Measurements from ENCODE around the gene GULP1.

DNA sequence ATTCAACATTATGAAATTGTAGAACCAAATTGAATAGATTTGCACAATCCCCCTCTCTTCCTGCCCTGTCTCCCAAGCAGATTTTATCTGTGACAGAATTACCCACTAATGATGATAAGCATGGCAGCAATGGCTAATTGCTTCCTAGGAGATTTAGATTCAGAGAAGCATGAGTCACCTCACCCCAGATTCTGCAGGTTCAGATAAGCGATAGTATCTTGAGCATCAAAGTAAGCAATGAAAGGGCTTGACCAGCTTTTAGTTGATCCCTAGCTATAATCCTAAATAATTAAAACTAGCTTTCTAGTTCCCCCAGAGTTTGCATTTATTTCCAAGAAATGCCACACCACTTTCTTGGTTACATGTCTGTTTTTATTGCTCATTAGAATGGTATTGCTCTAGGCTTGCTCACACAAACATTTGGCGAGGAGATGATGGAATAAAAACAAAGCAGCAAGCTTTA is 204.3 kb downstream of the GULP1 start:
- TF ChIP-seq POLR2AphosphoS5 (IDR thresholded peaks at IDR 0.05; ENCODE audit: low read depth, low read length) = no peak
- TF ChIP-seq ZNF234 (CRISPR knock-in tag; conservative IDR thresholded peaks at IDR 0.05) = no peak
- no peak for TF ChIP-seq HDAC2 (CRISPR knock-in tag; IDR thresholded peaks at IDR 0.05)
- no peak for TF ChIP-seq NFE2L2 (IDR thresholded peaks at IDR 0.05; ENCODE audit: low read length)
- TF ChIP-seq TCF7L2 (IDR thresholded peaks at IDR 0.05; ENCODE audit: low read depth, low read length) = no peak
- no peak for TF ChIP-seq POLR2A (IDR thresholded peaks at IDR 0.05; ENCODE audit: insufficient read depth in 1 of 2, low read depth in 2 of 2, low read length in 2 of 2)
- no peak for TF ChIP-seq KAT2B (IDR thresholded peaks at IDR 0.05; ENCODE audit: borderline replicate concordance, low read depth, low read length)
- TF ChIP-seq, protein P1, sequence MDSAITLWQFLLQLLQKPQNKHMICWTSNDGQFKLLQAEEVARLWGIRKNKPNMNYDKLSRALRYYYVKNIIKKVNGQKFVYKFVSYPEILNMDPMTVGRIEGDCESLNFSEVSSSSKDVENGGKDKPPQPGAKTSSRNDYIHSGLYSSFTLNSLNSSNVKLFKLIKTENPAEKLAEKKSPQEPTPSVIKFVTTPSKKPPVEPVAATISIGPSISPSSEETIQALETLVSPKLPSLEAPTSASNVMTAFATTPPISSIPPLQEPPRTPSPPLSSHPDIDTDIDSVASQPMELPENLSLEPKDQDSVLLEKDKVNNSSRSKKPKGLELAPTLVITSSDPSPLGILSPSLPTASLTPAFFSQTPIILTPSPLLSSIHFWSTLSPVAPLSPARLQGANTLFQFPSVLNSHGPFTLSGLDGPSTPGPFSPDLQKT (CRISPR knock-in tag; IDR thresholded peaks at IDR 0.05; ENCODE audit: borderline replicate concordance) = no peak
- TF ChIP-seq, protein P2, sequence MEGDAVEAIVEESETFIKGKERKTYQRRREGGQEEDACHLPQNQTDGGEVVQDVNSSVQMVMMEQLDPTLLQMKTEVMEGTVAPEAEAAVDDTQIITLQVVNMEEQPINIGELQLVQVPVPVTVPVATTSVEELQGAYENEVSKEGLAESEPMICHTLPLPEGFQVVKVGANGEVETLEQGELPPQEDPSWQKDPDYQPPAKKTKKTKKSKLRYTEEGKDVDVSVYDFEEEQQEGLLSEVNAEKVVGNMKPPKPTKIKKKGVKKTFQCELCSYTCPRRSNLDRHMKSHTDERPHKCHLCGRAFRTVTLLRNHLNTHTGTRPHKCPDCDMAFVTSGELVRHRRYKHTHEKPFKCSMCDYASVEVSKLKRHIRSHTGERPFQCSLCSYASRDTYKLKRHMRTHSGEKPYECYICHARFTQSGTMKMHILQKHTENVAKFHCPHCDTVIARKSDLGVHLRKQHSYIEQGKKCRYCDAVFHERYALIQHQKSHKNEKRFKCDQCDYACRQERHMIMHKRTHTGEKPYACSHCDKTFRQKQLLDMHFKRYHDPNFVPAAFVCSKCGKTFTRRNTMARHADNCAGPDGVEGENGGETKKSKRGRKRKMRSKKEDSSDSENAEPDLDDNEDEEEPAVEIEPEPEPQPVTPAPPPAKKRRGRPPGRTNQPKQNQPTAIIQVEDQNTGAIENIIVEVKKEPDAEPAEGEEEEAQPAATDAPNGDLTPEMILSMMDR (CRISPR knock-in tag; IDR thresholded peaks at IDR 0.05) = no peak
- TF ChIP-seq ZNF431 (CRISPR knock-in tag; IDR thresholded peaks at IDR 0.05; ENCODE audit: borderline replicate concordance, low read depth) = no peak
- no peak for TF ChIP-seq MYC (CRISPR knock-in tag; IDR thresholded peaks at IDR 0.05; ENCODE audit: borderline replicate concordance)
- TF ChIP-seq ATF7 (IDR thresholded peaks at IDR 0.05) = no peak
- no peak for TF ChIP-seq ATF7 (CRISPR knock-in tag; IDR thresholded peaks at IDR 0.05)
- TF ChIP-seq, protein P3, sequence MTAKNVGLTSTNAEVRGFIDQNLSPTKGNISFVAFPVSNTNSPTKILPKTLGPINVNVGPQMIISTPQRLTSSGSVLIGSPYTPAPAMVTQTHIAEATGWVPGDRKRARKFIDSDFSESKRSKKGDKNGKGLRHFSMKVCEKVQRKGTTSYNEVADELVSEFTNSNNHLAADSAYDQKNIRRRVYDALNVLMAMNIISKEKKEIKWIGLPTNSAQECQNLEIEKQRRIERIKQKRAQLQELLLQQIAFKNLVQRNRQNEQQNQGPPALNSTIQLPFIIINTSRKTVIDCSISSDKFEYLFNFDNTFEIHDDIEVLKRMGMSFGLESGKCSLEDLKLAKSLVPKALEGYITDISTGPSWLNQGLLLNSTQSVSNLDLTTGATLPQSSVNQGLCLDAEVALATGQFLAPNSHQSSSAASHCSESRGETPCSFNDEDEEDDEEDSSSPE (CRISPR knock-in tag; IDR thresholded peaks at IDR 0.05) = no peak
- TF ChIP-seq SAP130 (CRISPR knock-in tag; IDR thresholded peaks at IDR 0.05; ENCODE audit: low read depth) = no peak

Measured in HepG2 (cell line).